ENCODE measurements around the gene CIAO2A.

- TF ChIP-seq, protein P1, sequence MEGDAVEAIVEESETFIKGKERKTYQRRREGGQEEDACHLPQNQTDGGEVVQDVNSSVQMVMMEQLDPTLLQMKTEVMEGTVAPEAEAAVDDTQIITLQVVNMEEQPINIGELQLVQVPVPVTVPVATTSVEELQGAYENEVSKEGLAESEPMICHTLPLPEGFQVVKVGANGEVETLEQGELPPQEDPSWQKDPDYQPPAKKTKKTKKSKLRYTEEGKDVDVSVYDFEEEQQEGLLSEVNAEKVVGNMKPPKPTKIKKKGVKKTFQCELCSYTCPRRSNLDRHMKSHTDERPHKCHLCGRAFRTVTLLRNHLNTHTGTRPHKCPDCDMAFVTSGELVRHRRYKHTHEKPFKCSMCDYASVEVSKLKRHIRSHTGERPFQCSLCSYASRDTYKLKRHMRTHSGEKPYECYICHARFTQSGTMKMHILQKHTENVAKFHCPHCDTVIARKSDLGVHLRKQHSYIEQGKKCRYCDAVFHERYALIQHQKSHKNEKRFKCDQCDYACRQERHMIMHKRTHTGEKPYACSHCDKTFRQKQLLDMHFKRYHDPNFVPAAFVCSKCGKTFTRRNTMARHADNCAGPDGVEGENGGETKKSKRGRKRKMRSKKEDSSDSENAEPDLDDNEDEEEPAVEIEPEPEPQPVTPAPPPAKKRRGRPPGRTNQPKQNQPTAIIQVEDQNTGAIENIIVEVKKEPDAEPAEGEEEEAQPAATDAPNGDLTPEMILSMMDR (IDR thresholded peaks at IDR 0.05; ENCODE audit: poor library complexity): no peak
- no peak for TF ChIP-seq EZH2 (IDR thresholded peaks at IDR 0.05; ENCODE audit: borderline replicate concordance)
Observed at GRCh38 chr15:64105113-64105704, 11.6 kb upstream of the CIAO2A start.
